Measurements from ENCODE around the gene MC5R. TPM values are rescaled to one million over a fixed set of nuclear protein-coding genes. Genes with fewer than 3 reads are reported as not detected.

MC5R gene
- total RNA-seq, 1 experiment from 2014 or later, result not detected

DNA sequence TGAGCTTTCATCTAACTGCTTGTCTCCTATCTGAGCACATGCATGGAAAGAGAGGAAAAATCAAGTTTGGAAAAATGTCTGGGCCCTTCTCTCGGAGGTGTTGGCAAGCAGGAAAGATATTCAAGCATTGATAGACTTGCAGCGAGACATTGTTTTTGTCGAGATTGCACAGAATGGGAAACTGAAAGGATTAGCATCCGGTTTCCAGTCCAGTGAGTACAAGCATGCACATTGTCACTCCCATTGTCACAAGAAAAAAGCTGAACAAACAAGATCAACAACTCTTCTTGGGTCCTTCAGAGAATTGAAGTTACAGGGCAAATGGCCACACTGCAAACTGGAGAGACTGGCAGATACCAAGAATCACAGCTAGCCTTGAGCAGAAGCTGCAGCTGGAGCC lies 19.6 kb upstream of the MC5R start:
- H3K36me3 ChIP-seq (ENCODE audit: control insufficient read depth in 1 of 2, insufficient read depth in 2 of 2, low read length in 2 of 2), result no peaks in the 10 kb centered on the region
- POLR2A ChIA-PET, result no interaction called here
- H3K4me1 ChIP-seq (ENCODE audit: control insufficient read depth in 1 of 2, insufficient read depth in 2 of 2, low read length in 2 of 2), result peaks cover 8 to 18% of the 10 kb centered on the region in 2 experiments
- H3K27me3 ChIP-seq (ENCODE audit: insufficient read depth, low read length), result no peaks in the 10 kb centered on the region
- no peak for DNase-seq (ENCODE audit: low read depth, low spot score)
- no peaks in the 10 kb centered on the region for H3K79me2 ChIP-seq (ENCODE audit: insufficient read depth, low read length)
- CTCF ChIA-PET, result interaction anchor here (2.2 kb wide), 1 partner anchor 9 kb away, joined by 6 read pairs; no protein-coding TSS in a partner anchor
- BruUV-seq (replicated peaks), result no TSS peak
- H3K4me2 ChIP-seq (ENCODE audit: low read length), result no peak overlapping the region
- no peaks in the 10 kb centered on the region for H4K20me1 ChIP-seq (ENCODE audit: insufficient read depth)
- no peak overlapping the region for H2AFZ ChIP-seq (ENCODE audit: low read depth, low read length, poor library complexity, severe bottlenecking)
- H3K4me3 ChIP-seq (replicated peaks in 1 of 2; ENCODE audit: low read depth in 1 of 2, low read length in 2 of 2), result no peak overlapping the region
- no peak for ATAC-seq
- H3K9me3 ChIP-seq (ENCODE audit: control insufficient read depth in 1 of 2, insufficient read depth in 1 of 2, low read depth in 1 of 2, low read length in 2 of 2), result no peaks in the 10 kb centered on the region
- RAD21 ChIA-PET (ENCODE audit: low non-redundant PET in 1 of 2, low total read pairs in 2 of 2, uncharacterized antibody in 2 of 2, unreplicated experiment in 2 of 2), result no interaction called here
- H3K9ac ChIP-seq (ENCODE audit: low read length), result no peak overlapping the region
- intact Hi-C loops (cut with micrococcal nuclease), result loop anchor here (5.0 kb wide), 1 partner anchor 247 kb away; no protein-coding TSS in a partner anchor
- no peak for TF ChIP-seq POLR2AphosphoS5 (IDR thresholded peaks at IDR 0.05; ENCODE audit: low read depth, low read length)
- TF ChIP-seq SRF (IDR thresholded peaks at IDR 0.05; ENCODE audit: low read depth), result no peak
- TF ChIP-seq CTCF (IDR thresholded peaks at IDR 0.05 in 2 of 3, conservative IDR thresholded peaks at IDR 0.05 in 1 of 3; ENCODE audit: borderline replicate concordance in 1 of 3, insufficient read depth in 1 of 3, low read depth in 2 of 3, low read length in 2 of 3), result no peak
- no peak for TF ChIP-seq YY1 (IDR thresholded peaks at IDR 0.05; ENCODE audit: extremely low read depth, insufficient replicate concordance, low read depth, low read length)
- no peak for TF ChIP-seq POLR2A (IDR thresholded peaks at IDR 0.05; ENCODE audit: borderline replicate concordance, extremely low read depth, insufficient read depth, insufficient read length)
- TF ChIP-seq SP1 (IDR thresholded peaks at IDR 0.05; ENCODE audit: low read depth), result no peak
- no peak for TF ChIP-seq EZH2 (IDR thresholded peaks at IDR 0.05)
- no peak overlapping the region for H3K27ac ChIP-seq (ENCODE audit: low read depth, low read length)
- H3K9me2 ChIP-seq (ENCODE audit: insufficient read depth), result no peaks in the 10 kb centered on the region

Measured in HCT116 (cell line).